HEK293 (cell line): Measurements from ENCODE around the gene SNORC.
A peak's percentile ranks its signal among the peaks of the same experiment; 100 is the strongest.

ENCODE experiments used
- CTCF ChIA-PET: fragments of 350-600 bp; formaldehyde crosslinking; extraction: SDS; loops from one replicate; lab custom pipeline; 2021; ENCODE audit warnings: antibody characterized with exemption; lab: Yijun Ruan, JAX
- POLR2A ChIA-PET: fragments of 300-600 bp; formaldehyde crosslinking; extraction: SDS; loops from one replicate; lab custom pipeline; 2020; ENCODE audit warnings: antibody characterized with exemption, inconsistent platforms; lab: Yijun Ruan, JAX
- H3K27ac ChIP-seq: fragments of 200-500 bp; sonication (Bioruptor generic); 2 replicates; pipeline ENCODE4 v1.5.1; 2014; ENCODE audit warnings: low read depth, low read length, control low read depth, inconsistent platforms; ENCODE audit errors: extremely low read depth
- H3K36me3 ChIP-seq, 2 experiments: fragments of 200-500 bp in 1 of 2; sonication (Bioruptor generic) in 1 of 2; 1 replicate in 1 of 2; 2 replicates in 1 of 2; pipeline ENCODE4 v1.5.1; 2014 to 2017; ENCODE audit warnings: inconsistent platforms in 2 of 2, low read length in 2 of 2; ENCODE audit not compliant: control insufficient read depth in 2 of 2, insufficient read depth in 1 of 2
- H3K4me1 ChIP-seq: fragments of 200-500 bp; sonication (Bioruptor generic); 2 replicates; pipeline ENCODE4 v1.5.1; 2014; ENCODE audit warnings: mild to moderate bottlenecking, low read length, inconsistent platforms; ENCODE audit not compliant: control insufficient read depth, insufficient read depth
- H3K4me3 ChIP-seq: 2 replicates; pipeline ENCODE4 v1.5.1; 2011; ENCODE audit warnings: low read depth, mild to moderate bottlenecking, control low read depth, low read length, moderate library complexity
- H3K9me3 ChIP-seq: fragments of 200-500 bp; sonication (Bioruptor generic); 2 replicates; pipeline ENCODE4 v1.5.1; 2014; ENCODE audit warnings: low read depth, low read length, inconsistent platforms; ENCODE audit not compliant: control insufficient read depth, insufficient read depth
- GLIS1 ChIP-seq: fragments of 450-650 bp; formaldehyde crosslinking; IDR thresholded peaks from 2 replicates; pipeline ENCODE4 v1.5.1; 2016; ENCODE audit warnings: missing biosample characterization, missing genetic modification characterization
- ZFHX2 ChIP-seq: fragments of 450-650 bp; formaldehyde crosslinking; conservative IDR thresholded peaks from 2 replicates; pipeline ENCODE4 v1.5.1; 2016; ENCODE audit warnings: missing biosample characterization, missing genetic modification characterization
- ZIC2 ChIP-seq: fragments of 450-650 bp; formaldehyde crosslinking; IDR thresholded peaks from 2 replicates; pipeline ENCODE4 v1.5.1; 2016; ENCODE audit warnings: missing biosample characterization, missing genetic modification characterization
- ZNF423 ChIP-seq: fragments of 450-650 bp; formaldehyde crosslinking; IDR thresholded peaks from 2 replicates; pipeline ENCODE4 v1.5.1; 2016; ENCODE audit warnings: missing biosample characterization, missing genetic modification characterization
- ZNF776 ChIP-seq: fragments of 450-650 bp; formaldehyde crosslinking; IDR thresholded peaks from 2 replicates; pipeline ENCODE4 v1.5.0; 2017; ENCODE audit warnings: missing biosample characterization, missing genetic modification characterization, borderline replicate concordance
- TF ChIP-seq, protein P1 (sequence below): fragments of 450-650 bp; formaldehyde crosslinking; IDR thresholded peaks from 2 replicates; pipeline ENCODE4 v1.5.1; 2016; ENCODE audit warnings: missing biosample characterization, missing genetic modification characterization, borderline replicate concordance
- TF ChIP-seq, protein P2 (sequence below): fragments of 450-650 bp; formaldehyde crosslinking; conservative IDR thresholded peaks from 2 replicates; pipeline ENCODE4 v1.5.1; 2016; ENCODE audit warnings: low read depth, missing biosample characterization, missing genetic modification characterization

Gene SNORC

DNA sequence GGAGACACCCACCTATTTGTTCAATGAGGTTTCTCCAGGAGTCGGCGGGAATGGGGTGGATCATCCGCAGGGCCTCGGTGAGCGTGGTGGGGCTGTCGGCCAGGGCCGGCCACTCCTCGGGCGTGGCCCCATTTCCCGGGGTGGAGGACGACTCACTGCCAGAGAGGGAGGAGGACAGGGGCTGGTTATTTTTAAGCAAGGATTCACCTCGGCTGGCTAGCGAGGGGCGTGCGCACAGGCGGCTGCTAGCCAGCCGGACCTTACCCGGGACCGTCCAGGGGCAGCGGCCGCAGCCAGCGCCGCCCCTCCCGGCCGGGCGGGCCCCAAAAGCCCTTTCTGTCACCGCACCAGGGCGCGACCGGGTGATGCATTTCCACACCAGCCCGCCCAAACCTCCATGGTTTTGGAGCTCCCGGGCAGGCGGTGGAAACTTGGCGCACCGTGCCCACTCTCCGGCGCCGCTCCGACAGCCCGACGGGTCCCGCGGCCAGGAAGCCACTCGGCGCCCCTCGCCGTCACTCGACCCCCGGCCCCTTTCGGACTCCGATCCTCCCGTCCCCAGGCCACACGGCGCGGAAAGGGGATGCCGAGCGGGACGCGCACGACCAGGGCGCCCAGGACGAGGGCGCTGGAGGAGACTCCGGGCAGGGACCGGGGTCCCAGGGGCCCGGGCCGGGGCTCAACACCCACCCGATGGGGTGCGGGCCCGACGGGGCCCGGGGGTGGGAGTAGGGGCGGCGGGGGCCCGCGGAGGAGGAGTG, 57.1 kb downstream of the SNORC start (continued):
- TF ChIP-seq, protein P1, sequence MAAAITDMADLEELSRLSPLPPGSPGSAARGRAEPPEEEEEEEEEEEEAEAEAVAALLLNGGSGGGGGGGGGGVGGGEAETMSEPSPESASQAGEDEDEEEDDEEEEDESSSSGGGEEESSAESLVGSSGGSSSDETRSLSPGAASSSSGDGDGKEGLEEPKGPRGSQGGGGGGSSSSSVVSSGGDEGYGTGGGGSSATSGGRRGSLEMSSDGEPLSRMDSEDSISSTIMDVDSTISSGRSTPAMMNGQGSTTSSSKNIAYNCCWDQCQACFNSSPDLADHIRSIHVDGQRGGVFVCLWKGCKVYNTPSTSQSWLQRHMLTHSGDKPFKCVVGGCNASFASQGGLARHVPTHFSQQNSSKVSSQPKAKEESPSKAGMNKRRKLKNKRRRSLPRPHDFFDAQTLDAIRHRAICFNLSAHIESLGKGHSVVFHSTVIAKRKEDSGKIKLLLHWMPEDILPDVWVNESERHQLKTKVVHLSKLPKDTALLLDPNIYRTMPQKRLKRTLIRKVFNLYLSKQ (tag by site-specific recombination): no peak
- TF ChIP-seq, protein P2, sequence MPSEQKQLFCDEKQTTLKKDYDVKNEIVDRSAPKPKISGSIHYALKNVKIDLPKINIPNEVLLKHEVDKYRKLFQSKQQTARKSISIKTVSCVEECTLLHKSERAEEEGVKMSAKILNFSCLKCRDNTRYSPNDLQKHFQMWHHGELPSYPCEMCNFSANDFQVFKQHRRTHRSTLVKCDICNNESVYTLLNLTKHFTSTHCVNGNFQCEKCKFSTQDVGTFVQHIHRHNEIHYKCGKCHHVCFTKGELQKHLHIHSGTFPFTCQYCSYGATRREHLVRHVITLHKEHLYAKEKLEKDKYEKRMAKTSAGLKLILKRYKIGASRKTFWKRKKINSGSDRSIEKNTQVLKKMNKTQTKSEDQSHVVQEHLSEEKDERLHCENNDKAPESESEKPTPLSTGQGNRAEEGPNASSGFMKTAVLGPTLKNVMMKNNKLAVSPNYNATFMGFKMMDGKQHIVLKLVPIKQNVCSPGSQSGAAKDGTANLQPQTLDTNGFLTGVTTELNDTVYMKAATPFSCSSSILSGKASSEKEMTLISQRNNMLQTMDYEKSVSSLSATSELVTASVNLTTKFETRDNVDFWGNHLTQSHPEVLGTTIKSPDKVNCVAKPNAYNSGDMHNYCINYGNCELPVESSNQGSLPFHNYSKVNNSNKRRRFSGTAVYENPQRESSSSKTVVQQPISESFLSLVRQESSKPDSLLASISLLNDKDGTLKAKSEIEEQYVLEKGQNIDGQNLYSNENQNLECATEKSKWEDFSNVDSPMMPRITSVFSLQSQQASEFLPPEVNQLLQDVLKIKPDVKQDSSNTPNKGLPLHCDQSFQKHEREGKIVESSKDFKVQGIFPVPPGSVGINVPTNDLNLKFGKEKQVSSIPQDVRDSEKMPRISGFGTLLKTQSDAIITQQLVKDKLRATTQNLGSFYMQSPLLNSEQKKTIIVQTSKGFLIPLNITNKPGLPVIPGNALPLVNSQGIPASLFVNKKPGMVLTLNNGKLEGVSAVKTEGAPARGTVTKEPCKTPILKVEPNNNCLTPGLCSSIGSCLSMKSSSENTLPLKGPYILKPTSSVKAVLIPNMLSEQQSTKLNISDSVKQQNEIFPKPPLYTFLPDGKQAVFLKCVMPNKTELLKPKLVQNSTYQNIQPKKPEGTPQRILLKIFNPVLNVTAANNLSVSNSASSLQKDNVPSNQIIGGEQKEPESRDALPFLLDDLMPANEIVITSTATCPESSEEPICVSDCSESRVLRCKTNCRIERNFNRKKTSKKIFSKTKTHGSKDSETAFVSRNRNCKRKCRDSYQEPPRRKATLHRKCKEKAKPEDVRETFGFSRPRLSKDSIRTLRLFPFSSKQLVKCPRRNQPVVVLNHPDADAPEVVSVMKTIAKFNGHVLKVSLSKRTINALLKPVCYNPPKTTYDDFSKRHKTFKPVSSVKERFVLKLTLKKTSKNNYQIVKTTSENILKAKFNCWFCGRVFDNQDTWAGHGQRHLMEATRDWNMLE (tag by site-specific recombination): no peak
- TF ChIP-seq ZNF776 (tag by site-specific recombination): no peak

DNA sequence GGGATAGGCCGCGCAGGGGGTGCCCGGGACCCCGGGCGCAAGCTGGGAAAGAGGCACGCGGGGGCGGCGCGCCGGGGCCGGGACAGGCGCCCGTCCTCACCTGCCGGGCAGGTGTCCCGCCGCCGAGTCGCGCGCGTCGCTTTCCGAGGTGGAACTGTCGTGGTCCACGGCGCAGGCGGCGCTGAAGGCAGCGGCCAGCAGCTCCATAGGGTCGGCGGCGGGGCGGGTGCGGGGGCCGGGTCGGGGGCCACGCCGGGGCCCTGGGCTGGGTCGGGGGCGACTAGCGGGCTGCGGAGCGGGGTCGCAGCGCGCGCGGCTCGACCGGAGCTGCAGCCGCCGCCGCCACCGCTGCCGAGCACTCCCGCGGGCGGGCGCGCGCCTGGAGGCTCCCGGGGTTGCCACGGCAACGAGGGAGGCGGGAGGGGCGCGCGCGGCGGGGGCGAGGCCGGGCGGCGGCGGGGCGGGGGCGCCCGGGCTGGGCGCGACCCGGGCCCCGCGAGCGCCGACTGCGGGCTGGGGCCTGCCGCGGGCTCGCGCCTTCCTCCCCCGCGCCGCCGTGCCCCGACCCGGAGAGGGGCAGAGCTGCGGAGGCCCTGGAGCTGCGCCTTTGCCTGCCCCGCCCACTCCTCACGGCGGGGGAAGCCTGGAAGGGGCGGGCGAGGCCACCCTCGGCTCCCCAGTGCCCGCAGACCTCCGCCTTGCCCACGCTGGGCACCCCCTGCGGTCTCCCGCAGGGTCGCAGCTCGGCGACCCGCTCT, 57.9 kb downstream of the SNORC start:
- peaks cover 0 to 10% of the 10 kb centered on the region in 2 experiments; a peak in 1 of 3 replicates for H3K36me3 ChIP-seq
- no peak overlapping the region for H3K27ac ChIP-seq
- H3K4me3 ChIP-seq: peak overlapping the region; percentile 37
- POLR2A ChIA-PET: no interaction called here
- H3K9me3 ChIP-seq: no peaks in the 10 kb centered on the region
- CTCF ChIA-PET: no interaction called here
- H3K4me1 ChIP-seq: no peaks in the 10 kb centered on the region
- TF ChIP-seq ZIC2 (tag by site-specific recombination) (peak; percentile 28; the same call in 1 of the 2 replicates), ZNF423 (tag by site-specific recombination) (no peak), GLIS1 (tag by site-specific recombination) (peak; percentile 34; the same call in 1 of the 2 replicates), ZFHX2 (tag by site-specific recombination) (peak; percentile 55)
